Suprapubic skin (tissue), 4 donors: ENCODE data around the gene CCR3. TPM values are rescaled to one million over a fixed set of nuclear protein-coding genes. Genes with fewer than 3 reads are reported as not detected.

Source experiments
- DNase-seq, 2 donors: peaks; one replicate each; pipeline ENCODE4 v3.0.0-alpha.2; 2019; ENCODE audit warnings: low spot score in 2 of 2
- H3K27ac ChIP-seq: fragments of 200-600 bp; sonication (generic); one replicate; pipeline ENCODE4 v1.5.1; 2019
- H3K27me3 ChIP-seq: fragments of 200-600 bp; sonication (generic); one replicate; pipeline ENCODE4 v1.5.1; 2019
- H3K36me3 ChIP-seq: fragments of 200-600 bp; sonication (generic); one replicate; pipeline ENCODE4 v1.5.1; 2019
- H3K4me1 ChIP-seq: fragments of 200-600 bp; sonication (generic); one replicate; pipeline ENCODE4 v1.5.1; 2019
- H3K4me3 ChIP-seq: fragments of 200-600 bp; sonication (generic); one replicate; pipeline ENCODE4 v1.5.1; 2019; ENCODE audit warnings: mild to moderate bottlenecking
- H3K9me3 ChIP-seq: fragments of 200-600 bp; sonication (generic); one replicate; pipeline ENCODE4 v1.5.1; 2019
- CTCF ChIP-seq, 2 donors: fragments of 200-600 bp in 1 of 2; fragments of 450-650 bp in 1 of 2; sonication (generic) in 1 of 2; IDR thresholded peaks; one replicate each; pipeline ENCODE4 v1.5.1; 2016 to 2019; ENCODE audit warnings: antibody characterized with exemption in 2 of 2, mild to moderate bottlenecking in 1 of 2, moderate library complexity in 1 of 2
- EP300 ChIP-seq: sonication (generic); formaldehyde crosslinking; IDR thresholded peaks from one replicate; pipeline ENCODE4 v1.6.1; 2017; ENCODE audit warnings: antibody characterized with exemption
- POLR2A ChIP-seq, 2 donors: fragments of 450-650 bp; IDR thresholded peaks; one replicate each; pipeline ENCODE4 v1.6.1; 2017; ENCODE audit warnings: antibody characterized with exemption in 2 of 2, mild to moderate bottlenecking in 2 of 2, moderate library complexity in 2 of 2
- POLR2AphosphoS5 ChIP-seq, 3 donors: sonication (generic); formaldehyde crosslinking; IDR thresholded peaks; one replicate each; pipeline ENCODE4 v1.6.1; 2017; ENCODE audit warnings: antibody characterized with exemption in 3 of 3
- WGBS: methylation state at CpG from one replicate; pipeline ENCODE4 v1.1.5; 2018; 5-methylcytosine and 5-hydroxymethylcytosine counted together
- total RNA-seq, 4 donors: library from RNA; depleted of rRNA; stranded (reverse); fragments of >200 nt; gene quantifications; one replicate each; pipeline ENCODE4 v1.1.0, GENCODE V29; 2016

The CCR3 gene
- 1 to 10 TPM in 3 of 4 donors, not detected in 1; 1.5 to 6.3 (median 1.9) TPM for total RNA-seq

GRCh38 chr3:46242120-46242519, at the start of gene CCR3:
Gene CCR3 (plus strand): TSS chr3:46242460. CDS start chr3:46265159, 22,699 bp downstream.
- WGBS, result 72% methylated on average over 4 of the region's 4 CpGs
- Histone ChIP-seq H3K36me3 (no peaks in the 10 kb centered on the region), H3K9me3 (no peaks in the 10 kb centered on the region), H3K4me1 (peaks cover 2% of the 10 kb centered on the region), H3K27ac (no peak within 1 kb of the TSS), H3K4me3 (no peak within 1 kb of the TSS), H3K27me3 (no peaks in the 10 kb centered on the region)
- no peak for DNase-seq
- TF ChIP-seq POLR2AphosphoS5 (IDR thresholded peaks at IDR 0.05) (no peak), EP300 (no peak), POLR2A (IDR thresholded peaks at IDR 0.05) (no peak), CTCF (IDR thresholded peaks at IDR 0.05) (no peak)

GRCh38 chr3:46192939-46193338, 49.3 kb upstream of the CCR3 start:
- H3K4me3 ChIP-seq, result no peak overlapping the region
- H3K27ac ChIP-seq, result no peak overlapping the region
- 77% methylated on average over 5 of the region's 5 CpGs for WGBS
- H3K4me1 ChIP-seq, result no peaks in the 10 kb centered on the region
- H3K36me3 ChIP-seq, result no peaks in the 10 kb centered on the region
- no peaks in the 10 kb centered on the region for H3K27me3 ChIP-seq
- TF ChIP-seq CTCF (IDR thresholded peaks at IDR 0.05) (no peak), POLR2A (IDR thresholded peaks at IDR 0.05) (no peak), POLR2AphosphoS5 (IDR thresholded peaks at IDR 0.05) (no peak), EP300 (no peak)
- DNase-seq, result no peak
- no peaks in the 10 kb centered on the region for H3K9me3 ChIP-seq

GRCh38 chr3:46193436-46193835, 48.8 kb upstream of the CCR3 start:
- TF ChIP-seq EP300 (no peak), CTCF (IDR thresholded peaks at IDR 0.05) (no peak), POLR2AphosphoS5 (IDR thresholded peaks at IDR 0.05) (no peak), POLR2A (IDR thresholded peaks at IDR 0.05) (no peak)
- no peak for DNase-seq
- whole genome bisulfite sequencing, result 85% methylated on average over 1 of the region's 1 CpG
- Histone ChIP-seq H3K9me3 (no peaks in the 10 kb centered on the region), H3K4me1 (no peaks in the 10 kb centered on the region), H3K4me3 (no peak overlapping the region), H3K27me3 (no peaks in the 10 kb centered on the region), H3K27ac (no peak overlapping the region), H3K36me3 (no peaks in the 10 kb centered on the region)

- no peak overlapping the region for H3K27ac ChIP-seq
- TF ChIP-seq POLR2A (IDR thresholded peaks at IDR 0.05), result no peak
- TF ChIP-seq EP300, result no peak
- no peak for TF ChIP-seq POLR2AphosphoS5 (IDR thresholded peaks at IDR 0.05)
- TF ChIP-seq CTCF (IDR thresholded peaks at IDR 0.05), result no peak
- WGBS, result 85% methylated on average over 4 of the region's 4 CpGs
- H3K36me3 ChIP-seq, result no peaks in the 10 kb centered on the region
- H3K4me1 ChIP-seq, result no peaks in the 10 kb centered on the region
- H3K9me3 ChIP-seq, result no peaks in the 10 kb centered on the region
- H3K4me3 ChIP-seq, result no peak overlapping the region
- H3K27me3 ChIP-seq, result no peaks in the 10 kb centered on the region
- DNase-seq, result no peak
Measured at GRCh38 chr3:46194868-46195553, 47.2 kb upstream of the CCR3 start.

- H3K27me3 ChIP-seq, result no peaks in the 10 kb centered on the region
- DNase-seq, result no peak
- 74% methylated on average over 7 of the region's 7 CpGs for WGBS
- no peak for TF ChIP-seq EP300
- no peak for TF ChIP-seq POLR2AphosphoS5 (IDR thresholded peaks at IDR 0.05)
- TF ChIP-seq POLR2A (IDR thresholded peaks at IDR 0.05), result no peak
- no peak for TF ChIP-seq CTCF (IDR thresholded peaks at IDR 0.05)
- no peaks in the 10 kb centered on the region for H3K4me1 ChIP-seq
- H3K9me3 ChIP-seq, result no peaks in the 10 kb centered on the region
- H3K36me3 ChIP-seq, result no peaks in the 10 kb centered on the region
- no peak overlapping the region for H3K27ac ChIP-seq
- no peak overlapping the region for H3K4me3 ChIP-seq
Measured at GRCh38 chr3:46196261-46196957, 45.9 kb upstream of the CCR3 start.
